Suppressor macrophage treated with lipopolysaccharide for 1 hour (primary cell): Measurements from ENCODE around the gene MRPL23.

ENCODE experiments used
- DNase-seq, 3 donors: peaks; one replicate each; pipeline ENCODE4 v3.0.0-alpha.2; 2020 to 2022

Gene MRPL23

DNA sequence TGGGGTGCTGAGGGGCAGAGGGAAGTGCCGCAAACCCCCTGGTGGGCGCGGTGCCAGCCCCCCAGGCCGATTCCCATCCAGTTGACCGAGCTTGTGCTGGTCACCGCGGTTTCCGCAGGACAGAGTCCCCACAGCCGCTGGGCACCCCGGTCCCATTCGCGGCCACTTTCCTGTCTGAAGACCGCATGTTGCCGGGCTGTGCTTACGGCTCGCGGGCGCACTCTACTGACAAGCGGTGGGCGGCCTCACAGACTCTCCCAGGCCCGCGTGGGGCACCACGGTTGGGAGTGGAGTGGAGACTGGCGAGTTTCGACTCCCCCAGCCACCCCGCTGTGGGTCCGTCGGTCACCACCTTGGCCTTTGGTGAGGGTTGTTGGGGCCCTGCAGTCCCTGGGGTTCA lies 51.2 kb downstream of the MRPL23 start:
- no peak for DNase-seq

GRCh38 chr11:1998861-1999260 lies 51.7 kb downstream of the MRPL23 start:
- DNase-seq: no peak

DNA sequence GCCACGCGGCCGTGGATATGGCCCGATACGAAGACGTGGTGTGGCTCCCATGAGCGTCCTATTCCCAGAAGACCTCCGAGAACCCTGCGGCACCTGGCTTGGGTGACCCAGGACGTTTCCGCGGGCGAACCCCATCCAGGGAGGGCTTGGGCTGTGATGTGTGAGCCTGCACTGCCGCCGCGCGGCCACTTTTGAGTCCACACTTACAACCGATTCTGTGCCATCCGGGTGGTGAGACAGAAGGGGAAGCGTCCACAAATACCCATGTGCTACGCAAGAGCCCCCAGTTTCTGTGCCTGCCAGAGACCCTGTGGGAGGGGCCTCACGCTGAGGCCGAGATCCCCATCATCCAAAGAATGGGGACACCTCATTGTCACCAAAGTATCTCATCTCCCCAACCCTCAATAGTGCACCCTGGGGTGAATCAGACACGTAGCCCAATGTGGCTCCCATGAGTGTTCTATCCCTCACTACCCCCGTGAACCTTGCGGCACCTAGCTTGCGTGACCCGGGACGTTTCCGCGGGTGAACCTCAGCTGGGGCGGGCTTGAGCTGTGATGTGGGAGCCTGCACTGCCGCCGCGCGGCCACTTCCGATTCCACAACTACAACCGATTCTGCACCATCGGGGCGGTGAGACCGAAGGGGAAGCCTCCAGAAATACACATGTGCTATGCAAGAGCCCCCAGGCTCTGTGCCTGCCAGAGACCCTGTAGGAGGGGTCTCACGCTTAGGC lies 55.1 kb downstream of the MRPL23 start:
- DNase-seq: no peak

- no peak for DNase-seq
Observed at GRCh38 chr11:2002807-2003206, 55.7 kb downstream of the MRPL23 start.

GRCh38 chr11:2004466-2004865 lies 57.3 kb downstream of the MRPL23 start:
- DNase-seq: no peak
